ENCODE results near the gene MCRS1.
"Not testable (repeated sequence)": the region's sequence is repeated elsewhere in the genome, so short reads cannot be mapped to it uniquely, and the experiment has no call there.

MCRS1 gene

DNA sequence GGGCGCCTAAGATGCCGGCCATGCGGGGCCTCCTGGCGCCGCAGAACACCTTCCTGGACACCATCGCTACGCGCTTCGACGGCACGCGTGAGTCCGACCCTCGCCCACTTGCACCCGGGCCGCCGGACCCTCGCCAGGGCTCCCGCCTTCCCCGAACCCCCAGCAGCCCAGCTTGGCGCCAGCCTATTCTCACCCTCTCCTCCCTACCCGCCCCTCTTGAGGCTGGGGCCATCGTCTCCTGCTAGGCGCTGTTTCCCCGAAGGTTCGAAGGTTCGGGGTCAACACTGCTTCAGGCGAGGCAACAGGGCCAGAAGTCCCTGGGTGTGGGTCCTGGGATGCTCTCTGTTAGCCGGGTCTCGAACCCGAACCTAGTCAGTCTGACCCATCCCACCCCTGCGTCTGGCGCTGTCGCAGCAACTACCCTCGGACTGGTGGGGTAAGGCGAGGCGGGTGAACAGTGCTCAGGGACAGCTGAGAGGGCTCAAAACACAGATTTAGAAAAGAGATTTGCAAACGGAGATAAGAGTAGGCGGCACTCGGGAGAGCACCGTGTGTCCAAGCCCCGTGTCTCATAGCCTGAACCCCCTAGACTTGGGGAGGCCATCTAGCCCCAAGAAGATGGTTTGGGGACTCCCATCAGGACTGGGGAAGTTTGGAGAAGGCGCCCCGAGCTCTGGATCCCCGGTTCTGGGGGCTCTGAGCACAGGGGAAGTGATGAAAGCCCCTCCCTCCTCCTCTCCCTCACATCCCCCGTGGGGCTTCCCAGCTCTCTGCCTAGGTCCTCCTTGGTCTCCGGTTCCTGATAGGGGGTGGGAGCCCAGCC lies 28.3 kb downstream of the MCRS1 start:
- no peak for DNase-seq

DNA sequence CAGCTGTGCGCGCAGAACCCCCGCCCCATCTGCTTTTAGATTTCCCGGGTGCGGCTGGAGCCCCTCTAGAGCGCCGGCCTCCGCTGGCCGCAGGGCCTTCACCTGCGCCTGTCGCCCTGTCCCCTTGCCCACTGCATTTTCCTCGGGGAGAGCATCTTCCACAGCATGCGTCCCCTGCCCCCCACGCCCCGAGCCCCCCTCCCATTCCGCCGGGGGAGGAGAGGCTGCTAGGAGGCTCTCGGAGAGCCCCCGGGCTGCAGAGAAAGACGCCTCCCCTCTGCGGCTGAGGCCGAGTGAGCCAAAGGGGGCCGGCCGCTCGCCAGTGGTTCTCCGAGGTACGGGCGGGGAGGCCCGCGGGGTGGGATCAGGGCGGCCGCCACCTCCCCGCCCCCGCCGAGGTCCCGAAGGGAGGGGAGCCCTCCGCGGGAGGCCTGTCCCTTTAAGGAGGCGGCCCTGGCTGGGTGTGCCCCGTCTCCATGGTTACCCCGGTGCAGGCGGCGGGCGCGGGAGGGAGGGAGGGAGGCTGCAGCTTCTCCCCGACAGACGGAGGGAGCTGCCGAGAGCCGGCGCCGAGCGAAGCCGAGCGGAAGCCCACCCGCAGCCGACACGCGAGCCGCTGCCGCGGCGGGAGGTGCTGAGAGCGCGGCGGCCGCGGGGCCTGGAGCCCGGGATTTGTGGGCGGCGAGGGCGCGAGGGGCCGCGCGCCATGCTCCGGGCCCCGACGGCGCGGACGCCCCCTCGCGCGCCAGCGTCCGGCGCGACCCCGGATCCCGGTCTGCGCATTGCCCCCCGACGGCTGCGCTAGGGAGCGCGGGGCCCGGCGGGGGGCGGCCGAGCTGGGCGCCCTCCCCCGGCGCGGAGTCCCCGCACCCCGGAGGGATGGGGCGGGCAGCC lies 29.2 kb downstream of the MCRS1 start, which contains the start of gene KCNH3:
Gene KCNH3 (plus strand): TSS at position 521 of the 894 bp plus-strand sequence. CDS start 387 bp downstream, outside the sequence.
- DNase-seq: peak; percentile 93

- no peak for DNase-seq
These were observed 30.0 kb downstream of the MCRS1 start for GRCh38 chr12:49537752-49538509.

DNA sequence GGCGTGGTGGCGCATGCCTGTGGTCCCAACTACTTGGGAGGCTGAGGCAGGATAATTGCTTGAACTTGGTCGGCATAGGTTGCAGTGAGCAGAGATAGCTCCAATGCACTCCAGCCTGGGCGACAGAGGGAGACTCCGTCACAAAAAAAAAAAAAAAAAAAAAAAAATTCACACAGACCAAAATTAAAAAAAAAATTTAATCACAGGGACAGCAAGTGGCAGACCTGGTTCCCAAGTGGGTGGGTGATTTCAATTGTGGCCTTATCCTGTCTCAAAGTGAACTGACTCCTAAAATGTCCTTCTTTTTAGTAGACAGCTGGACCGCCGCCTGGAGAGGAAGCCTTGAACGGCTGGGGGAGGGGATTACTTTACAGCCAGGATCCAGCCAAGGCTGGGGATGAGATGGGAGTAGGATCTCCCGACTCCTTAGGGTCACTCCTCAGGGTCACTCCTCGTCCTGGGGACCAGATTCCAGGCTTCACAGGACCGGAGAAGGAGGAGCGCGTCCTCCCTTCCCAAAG lies 30.7 kb downstream of the MCRS1 start:
- no peak for DNase-seq

- no peak for DNase-seq
These were observed 31.3 kb downstream of the MCRS1 start for GRCh38 chr12:49536526-49537071.

- no peak for DNase-seq
These were observed 31.9 kb downstream of the MCRS1 start for GRCh38 chr12:49535921-49536525.

GRCh38 chr12:49534731-49535278 lies 33.1 kb downstream of the MCRS1 start:
- no peak for DNase-seq

DNA sequence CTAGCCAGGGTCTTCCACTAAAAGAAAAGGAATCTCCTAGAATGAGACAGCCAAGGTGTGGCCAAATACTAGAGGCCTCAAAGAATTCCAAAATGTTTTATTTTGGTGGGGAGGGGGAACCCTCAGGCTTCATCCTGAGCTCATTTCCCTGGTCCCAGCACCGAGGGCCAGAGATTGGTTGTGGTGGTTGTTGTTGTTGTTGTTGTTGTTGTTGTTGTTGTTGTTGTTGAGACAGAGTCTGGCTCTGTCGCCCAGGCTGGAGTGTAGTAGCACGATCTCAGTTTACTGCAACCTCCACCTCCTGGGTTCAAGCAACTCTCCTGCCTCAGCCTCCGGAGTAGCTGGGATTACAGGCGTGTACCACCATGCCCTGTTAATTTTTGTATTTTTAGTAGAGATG lies 33.8 kb downstream of the MCRS1 start:
- not testable (repeated sequence) for DNase-seq

- no peak for DNase-seq
These were observed 34.6 kb downstream of the MCRS1 start for GRCh38 chr12:49533331-49533730.

DNA sequence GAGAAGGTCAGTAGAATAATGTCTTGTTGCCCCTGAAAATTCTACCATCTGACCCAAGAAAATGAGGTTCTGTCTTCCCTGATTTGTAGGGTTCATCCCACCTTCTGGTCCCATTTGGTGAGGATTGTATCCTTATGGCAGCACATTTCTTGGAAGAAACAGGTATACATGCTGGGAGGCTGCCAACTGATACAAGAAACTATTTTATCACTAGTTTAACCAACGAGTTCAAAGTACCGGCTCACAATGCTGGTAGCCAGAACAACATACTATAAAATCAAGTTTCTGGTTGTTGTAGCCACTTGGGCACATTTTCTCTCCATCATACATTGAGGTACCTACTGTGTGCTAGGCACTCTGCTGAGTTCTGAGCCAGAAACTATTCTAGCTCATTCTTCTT lies 36.2 kb downstream of the MCRS1 start:
- no peak for DNase-seq

DNA sequence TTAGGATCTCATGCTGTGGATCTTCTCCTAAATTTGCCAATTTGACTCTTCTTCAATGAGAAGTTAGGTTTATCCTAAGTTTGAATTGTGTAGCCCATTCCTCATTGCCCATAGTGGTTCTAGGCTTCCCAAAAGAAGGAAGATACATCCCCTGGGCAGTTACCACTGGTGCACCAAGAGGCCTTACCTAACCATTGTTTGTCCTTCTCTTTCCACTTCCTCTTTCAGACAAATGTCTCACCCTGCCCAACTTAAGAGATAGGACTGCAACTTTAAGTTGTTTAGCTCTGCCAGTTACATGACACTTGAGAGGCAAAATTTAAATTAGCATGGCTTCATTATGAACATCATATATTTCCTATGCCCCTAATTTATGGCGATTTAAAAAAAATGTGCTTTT lies 38.5 kb downstream of the MCRS1 start:
- no peak for DNase-seq

DNA sequence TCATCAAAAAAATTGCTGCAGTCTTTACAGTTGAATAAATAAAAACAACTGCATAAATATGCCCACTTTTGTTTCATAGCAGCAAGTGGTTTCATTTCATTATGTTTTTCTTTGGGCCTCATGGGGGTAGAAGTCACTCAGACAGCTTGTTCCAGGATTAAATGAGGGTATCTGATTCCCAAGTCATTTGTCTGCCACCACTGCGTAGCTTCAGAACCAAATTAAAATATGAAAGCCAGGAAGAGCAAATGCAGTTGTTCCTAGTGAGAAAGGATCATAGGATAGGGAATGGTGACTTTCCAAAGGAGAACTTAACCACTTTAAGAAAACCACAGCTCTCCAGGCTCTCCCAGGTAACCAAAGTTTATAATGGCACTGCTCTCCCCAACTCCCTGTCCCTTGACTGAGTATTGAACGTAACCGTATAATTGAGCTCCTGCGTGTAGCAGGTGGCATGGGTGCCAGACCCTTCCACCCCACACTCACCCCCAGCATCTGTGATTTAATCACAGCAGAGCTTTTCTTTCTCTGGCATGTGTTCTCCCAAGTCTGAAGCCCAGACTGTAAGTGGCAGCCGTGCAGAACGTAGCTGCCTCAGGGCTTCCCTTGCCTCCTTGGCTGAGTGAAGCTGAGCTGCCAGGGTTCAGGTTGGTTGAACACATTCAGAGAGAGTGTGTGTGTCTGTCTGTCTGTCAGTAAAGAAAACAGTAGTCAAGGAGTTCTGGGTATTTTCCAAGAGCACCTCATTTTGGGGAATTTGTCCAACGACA lies 40.4 kb downstream of the MCRS1 start:
- no peak for DNase-seq

GRCh38 chr12:49525942-49526341 lies 42.0 kb downstream of the MCRS1 start:
- no peak for DNase-seq

GRCh38 chr12:49524660-49525324 lies 43.1 kb downstream of the MCRS1 start:
- DNase-seq: no peak

DNA sequence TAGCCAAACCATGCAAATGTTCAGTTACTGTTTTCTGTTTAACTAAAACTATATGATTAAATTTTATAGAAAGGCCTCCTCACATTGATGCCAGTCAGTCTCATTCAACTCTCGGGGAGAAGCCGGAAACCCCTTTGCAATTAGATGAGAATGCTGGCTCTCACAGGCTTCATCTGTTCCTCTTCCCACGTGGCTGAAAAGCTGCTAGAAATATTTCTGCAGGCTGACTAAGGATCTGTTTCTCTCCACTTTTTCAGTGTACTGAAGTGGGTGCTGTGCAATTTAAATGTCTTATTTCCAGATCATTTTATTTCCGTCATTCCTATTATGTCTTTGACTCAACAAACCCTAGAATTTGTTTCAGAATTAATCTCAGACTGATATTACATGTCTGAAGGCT lies 46.6 kb downstream of the MCRS1 start:
- DNase-seq: no peak

DNA sequence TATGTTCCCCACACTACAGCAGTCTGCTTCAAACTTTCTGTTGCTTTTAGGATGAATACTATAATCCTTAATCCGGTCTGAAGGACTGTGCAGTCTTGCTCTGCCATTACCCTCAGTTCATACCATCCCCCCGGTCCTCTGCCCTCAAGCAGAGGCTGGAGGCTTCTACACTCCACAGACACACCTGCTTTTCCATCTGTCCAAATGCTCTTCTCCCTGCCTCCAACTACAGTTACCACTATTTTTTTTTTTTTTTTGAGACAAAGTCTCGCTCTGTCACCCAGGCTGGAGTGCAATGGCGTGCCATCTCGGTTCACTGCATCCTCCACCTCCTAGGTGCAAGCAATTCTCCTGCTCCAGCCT lies 48.4 kb downstream of the MCRS1 start:
- no peak for DNase-seq

- no peak for DNase-seq
These were observed 48.9 kb downstream of the MCRS1 start for GRCh38 chr12:49518914-49519573.

DNA sequence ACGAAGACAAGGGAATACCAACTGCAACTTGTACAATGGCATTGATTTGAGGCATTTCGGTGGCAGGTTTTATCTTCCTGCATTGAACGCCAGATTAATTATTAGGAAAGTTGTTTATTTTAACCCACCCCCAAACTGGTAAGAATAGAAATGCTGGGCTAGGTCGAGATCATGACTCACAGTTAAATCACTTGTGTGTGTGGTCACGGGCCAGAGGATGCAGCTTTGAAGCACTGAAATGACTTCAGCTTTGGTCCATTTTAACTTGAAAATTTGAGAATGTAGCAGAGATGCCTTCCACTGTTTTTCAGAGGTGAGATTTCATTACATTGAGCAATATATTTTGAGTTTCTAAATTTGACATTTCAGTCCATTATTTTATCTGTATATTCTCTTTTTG lies 52.7 kb downstream of the MCRS1 start:
- no peak for DNase-seq

DNA sequence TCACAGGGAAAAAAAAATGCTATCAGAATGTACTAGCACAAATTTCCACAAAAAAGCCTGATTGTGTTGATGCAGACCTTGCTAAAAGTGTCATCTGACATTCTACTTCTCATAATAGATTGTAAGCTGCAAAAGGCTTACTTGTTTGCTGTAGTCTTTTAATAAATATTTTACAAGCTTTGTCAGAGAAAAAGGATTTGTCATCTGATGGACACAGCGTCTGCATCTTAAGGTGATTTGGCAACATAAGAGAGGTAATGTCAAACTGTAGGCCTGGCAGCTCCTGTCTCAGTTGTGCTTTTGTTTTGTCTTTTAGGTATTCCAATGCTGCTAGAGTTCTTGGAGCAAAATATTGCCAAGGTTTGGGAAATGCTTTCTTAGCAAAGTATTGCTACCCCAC lies 55.4 kb downstream of the MCRS1 start:
- no peak for DNase-seq

- no peak for DNase-seq
These were observed 56.5 kb downstream of the MCRS1 start for GRCh38 chr12:49511410-49511809.
